SJSA1 (cell line): ENCODE data around the gene ADGRF3. TPM values are rescaled to one million over a fixed set of nuclear protein-coding genes. Genes with fewer than 3 reads are reported as not detected.
A peak's percentile ranks its signal among the peaks of the same experiment; 100 is the strongest.
"Not testable (repeated sequence)": the region's sequence is repeated elsewhere in the genome, so short reads cannot be mapped to it uniquely, and the experiment has no call there.

Source experiments
- DNase-seq, 2 experiments: peaks; one replicate each; pipeline ENCODE4 v3.0.0-alpha.2; 2015 to 2020; ENCODE audit warnings: low spot score in 2 of 2, low read depth in 1 of 2
- H3K27ac ChIP-seq: fragments of 250-450 bp; sonication (Bioruptor Pico); 2 replicates; pipeline ENCODE4 v1.5.1; 2020; ENCODE audit warnings: mild to moderate bottlenecking, moderate library complexity
- H3K27me3 ChIP-seq: fragments of 250-450 bp; sonication (Bioruptor Pico); replicated peaks from 2 replicates; pipeline ENCODE4 v1.5.1; 2020; ENCODE audit warnings: mild to moderate bottlenecking, moderate library complexity
- H3K36me3 ChIP-seq: fragments of 250-450 bp; sonication (Bioruptor Pico); 2 replicates; pipeline ENCODE4 v1.5.1; 2020; ENCODE audit warnings: mild to moderate bottlenecking
- H3K4me1 ChIP-seq: fragments of 250-450 bp; sonication (Bioruptor Pico); replicated peaks from 2 replicates; pipeline ENCODE4 v1.6.1; 2021; ENCODE audit warnings: mild to moderate bottlenecking
- H3K4me3 ChIP-seq: fragments of 250-450 bp; sonication (Bioruptor Pico); 2 replicates; pipeline ENCODE4 v1.5.1; 2020; ENCODE audit warnings: mild to moderate bottlenecking
- H3K9me3 ChIP-seq: fragments of 250-450 bp; sonication (Bioruptor Pico); replicated peaks from 2 replicates; pipeline ENCODE4 v1.5.1; 2020; ENCODE audit warnings: mild to moderate bottlenecking
- total RNA-seq: library from RNA; depleted of rRNA; stranded (reverse); fragments of >200 nt; shearing (Covaris generic); gene quantifications from 2 replicates; pipeline ENCODE4 v1.2.3, GENCODE V29; 2014

The ADGRF3 gene
- total RNA-seq, 1 experiment from 2014 or later = 0.18 TPM

- no peak overlapping the region for H3K27ac ChIP-seq
- DNase-seq = no peak
- peaks cover 15% of the 10 kb centered on the region for H3K4me1 ChIP-seq
- no peaks in the 10 kb centered on the region for H3K36me3 ChIP-seq
- no peaks in the 10 kb centered on the region for H3K9me3 ChIP-seq
- H3K4me3 ChIP-seq = no peak overlapping the region
- H3K27me3 ChIP-seq = no peaks in the 10 kb centered on the region
Observed at GRCh38 chr2:26340831-26341230, 5.8 kb downstream of the ADGRF3 start.

GRCh38 chr2:26337298-26337697 is 9.3 kb downstream of the ADGRF3 start:
- Histone ChIP-seq H3K4me1 (no peaks in the 10 kb centered on the region), H3K27me3 (no peaks in the 10 kb centered on the region), H3K9me3 (no peaks in the 10 kb centered on the region), H3K4me3 (no peak overlapping the region), H3K27ac (no peak overlapping the region), H3K36me3 (no peaks in the 10 kb centered on the region)
- no peak for DNase-seq

- no peaks in the 10 kb centered on the region for H3K4me1 ChIP-seq
Observed at GRCh38 chr2:26336719-26337118, 9.9 kb downstream of the ADGRF3 start.

GRCh38 chr2:26335231-26335630 is 11.4 kb downstream of the ADGRF3 start:
- Histone ChIP-seq H3K27me3 (no peaks in the 10 kb centered on the region), H3K9me3 (no peaks in the 10 kb centered on the region), H3K36me3 (no peaks in the 10 kb centered on the region), H3K4me1 (no peaks in the 10 kb centered on the region), H3K27ac (no peak overlapping the region), H3K4me3 (no peak overlapping the region)
- DNase-seq = no peak

More at GRCh38 chr2:26336719-26337118, 9.9 kb downstream of the ADGRF3 start:
- Histone ChIP-seq H3K27ac (no peak overlapping the region), H3K4me3 (no peak overlapping the region), H3K9me3 (no peaks in the 10 kb centered on the region), H3K36me3 (no peaks in the 10 kb centered on the region), H3K27me3 (no peaks in the 10 kb centered on the region)
- no peak for DNase-seq

- no peaks in the 10 kb centered on the region for H3K9me3 ChIP-seq
- H3K36me3 ChIP-seq = no peaks in the 10 kb centered on the region
- H3K4me1 ChIP-seq = no peaks in the 10 kb centered on the region
- no peak for DNase-seq
- no peaks in the 10 kb centered on the region for H3K27me3 ChIP-seq
- no peak overlapping the region for H3K4me3 ChIP-seq
- no peak overlapping the region for H3K27ac ChIP-seq
Observed at GRCh38 chr2:26333293-26333692, 13.3 kb downstream of the ADGRF3 start.

GRCh38 chr2:26331321-26331720 is 15.3 kb downstream of the ADGRF3 start:
- not testable (repeated sequence) for H3K4me1 ChIP-seq, DNase-seq, H3K9me3 ChIP-seq, H3K27me3 ChIP-seq, H3K27ac ChIP-seq, H3K4me3 ChIP-seq, H3K36me3 ChIP-seq

- no peaks in the 10 kb centered on the region for H3K9me3 ChIP-seq
- H3K27me3 ChIP-seq = no peaks in the 10 kb centered on the region
- H3K4me3 ChIP-seq = no peak overlapping the region
- DNase-seq = no peak
- no peak overlapping the region for H3K27ac ChIP-seq
- no peaks in the 10 kb centered on the region for H3K4me1 ChIP-seq
- no peaks in the 10 kb centered on the region for H3K36me3 ChIP-seq
Observed at GRCh38 chr2:26330604-26331003, 16.0 kb downstream of the ADGRF3 start.

GRCh38 chr2:26330114-26330549 is 16.5 kb downstream of the ADGRF3 start:
- no peaks in the 10 kb centered on the region for H3K4me1 ChIP-seq

GRCh38 chr2:26329083-26329482 is 17.5 kb downstream of the ADGRF3 start:
- H3K4me1 ChIP-seq, H3K9me3 ChIP-seq: not testable (repeated sequence)

More at GRCh38 chr2:26330114-26330549, 16.5 kb downstream of the ADGRF3 start:
- H3K27ac ChIP-seq = no peak overlapping the region
- H3K4me3 ChIP-seq = no peak overlapping the region
- peak; percentile 58 to 70 for DNase-seq
- H3K9me3 ChIP-seq = no peaks in the 10 kb centered on the region
- H3K27me3 ChIP-seq = no peaks in the 10 kb centered on the region
- no peaks in the 10 kb centered on the region for H3K36me3 ChIP-seq

GRCh38 chr2:26327291-26328272 is 19.0 kb downstream of the ADGRF3 start:
- Histone ChIP-seq H3K4me1 (no peaks in the 10 kb centered on the region), H3K9me3 (no peaks in the 10 kb centered on the region), H3K27me3 (no peaks in the 10 kb centered on the region), H3K36me3 (no peaks in the 10 kb centered on the region), H3K27ac (no peak overlapping the region), H3K4me3 (no peak overlapping the region)
- no peak for DNase-seq

More at GRCh38 chr2:26329083-26329482, 17.5 kb downstream of the ADGRF3 start:
- not testable (repeated sequence) for H3K27me3 ChIP-seq, DNase-seq, H3K27ac ChIP-seq, H3K4me3 ChIP-seq, H3K36me3 ChIP-seq

- DNase-seq = no peak
- Histone ChIP-seq H3K4me1 (no peaks in the 10 kb centered on the region), H3K27ac (no peak overlapping the region)
Observed at GRCh38 chr2:26326514-26326913, 20.1 kb downstream of the ADGRF3 start.

GRCh38 chr2:26325851-26326250 is 20.7 kb downstream of the ADGRF3 start:
- H3K9me3 ChIP-seq = no peaks in the 10 kb centered on the region
- no peak overlapping the region for H3K27ac ChIP-seq
- no peak for DNase-seq

More at GRCh38 chr2:26326514-26326913, 20.1 kb downstream of the ADGRF3 start:
- H3K27me3 ChIP-seq = no peaks in the 10 kb centered on the region
- no peaks in the 10 kb centered on the region for H3K9me3 ChIP-seq
- no peak overlapping the region for H3K4me3 ChIP-seq
- no peaks in the 10 kb centered on the region for H3K36me3 ChIP-seq

GRCh38 chr2:26324903-26325302 is 21.7 kb downstream of the ADGRF3 start:
- H3K36me3 ChIP-seq = no peaks in the 10 kb centered on the region
- H3K9me3 ChIP-seq = no peaks in the 10 kb centered on the region

More at GRCh38 chr2:26325851-26326250, 20.7 kb downstream of the ADGRF3 start:
- Histone ChIP-seq H3K36me3 (no peaks in the 10 kb centered on the region), H3K27me3 (no peaks in the 10 kb centered on the region), H3K4me1 (no peaks in the 10 kb centered on the region), H3K4me3 (no peak overlapping the region)

GRCh38 chr2:26324479-26324878 is 22.1 kb downstream of the ADGRF3 start:
- H3K27me3 ChIP-seq, H3K27ac ChIP-seq, DNase-seq, H3K4me1 ChIP-seq, H3K4me3 ChIP-seq, H3K9me3 ChIP-seq, H3K36me3 ChIP-seq: not testable (repeated sequence)

More at GRCh38 chr2:26324903-26325302, 21.7 kb downstream of the ADGRF3 start:
- no peak for DNase-seq
- Histone ChIP-seq H3K4me3 (no peak overlapping the region), H3K4me1 (no peaks in the 10 kb centered on the region), H3K27me3 (0 out of 2 replicates have a peak, but pooled peaks cover 5% of the 10 kb centered on the region), H3K27ac (no peak overlapping the region)
